Measurements from ENCODE around the gene GIPC3. TPM values are rescaled to one million over a fixed set of nuclear protein-coding genes. Genes with fewer than 3 reads are reported as not detected.

Gene GIPC3
- total and polyA plus RNA-seq, 2 of the 8 experiments (the other 6 are each of a cell fraction or from before 2014, with no cell fraction given), result 1.0 to 1.2 TPM

- Histone ChIP-seq H3K9me3 (ENCODE audit: insufficient read depth in 2 of 2, low read depth in 1 of 2, low read length in 1 of 2) (no peaks in the 10 kb centered on the region), H2AFZ (ENCODE audit: low read length) (no peak overlapping the region), H4K8ac (ENCODE audit: extremely low read depth, insufficient read depth, low read length) (peak overlapping the region; percentile 28; the same call in 1 of the 2 replicates), H3K79me2 (ENCODE audit: control insufficient read depth in 1 of 2, insufficient read depth in 2 of 2, low read length in 2 of 2) (no peaks in the 10 kb centered on the region), H2BK15ac (ENCODE audit: low read length) (no peak overlapping the region), H3K23me2 (ENCODE audit: low read depth, low read length) (no peaks in the 10 kb centered on the region), H2BK5ac (ENCODE audit: low read depth, low read length) (no peak overlapping the region), H3K4me1 (replicated peaks in 1 of 4; ENCODE audit: control insufficient read depth in 3 of 4, insufficient read depth in 4 of 4, low read length in 3 of 4) (no peaks in the 10 kb centered on the region), H3K4me3 (ENCODE audit: extremely low read depth in 1 of 4, insufficient read depth in 2 of 4, low read depth in 3 of 4, low read length in 4 of 4) (no peak overlapping the region), H2BK12ac (ENCODE audit: low read depth, low read length) (no peak overlapping the region), H2BK120ac (replicated peaks; ENCODE audit: low read depth, low read length) (no peak overlapping the region), H2BK20ac (ENCODE audit: low read length) (no peak overlapping the region), H3K27ac (ENCODE audit: low read depth, low read length) (no peak overlapping the region), H2AK5ac (ENCODE audit: low read depth, low read length) (no peak overlapping the region), H3K56ac (replicated peaks; ENCODE audit: insufficient read length, low read depth, low read length) (no peak overlapping the region), H3K23ac (ENCODE audit: insufficient read length) (no peak overlapping the region), H3K4me2 (ENCODE audit: insufficient read depth in 1 of 2, low read depth in 2 of 2, low read length in 2 of 2) (no peak overlapping the region), H3K14ac (ENCODE audit: insufficient read length) (no peak overlapping the region), H3K4ac (replicated peaks; ENCODE audit: insufficient read length, low read depth, low read length) (no peak overlapping the region), H4K91ac (replicated peaks; ENCODE audit: insufficient read length, low read length) (no peak overlapping the region), H3K27me3 (replicated peaks in 1 of 4; ENCODE audit: control insufficient read depth in 3 of 4, extremely low read depth in 1 of 4, insufficient read depth in 3 of 4, low read length in 3 of 4) (no peaks in the 10 kb centered on the region), H3K18ac (ENCODE audit: extremely low read depth, low read length) (no peak overlapping the region), H4K5ac (ENCODE audit: insufficient read length, low read depth, low read length) (no peak overlapping the region), H3K79me1 (ENCODE audit: low read depth, low read length) (no peaks in the 10 kb centered on the region), H3K9ac (replicated peaks in 1 of 4; ENCODE audit: extremely low read depth in 1 of 4, low read depth in 3 of 4, low read length in 3 of 4) (no peak overlapping the region), H3K36me3 (ENCODE audit: control insufficient read depth in 2 of 4, insufficient read depth in 4 of 4, low read length in 3 of 4) (peaks cover 2 to 17% (median 9%) of the 10 kb centered on the region in 4 experiments; a peak in 6 of 8 replicates), H4K20me1 (replicated peaks in 1 of 2; ENCODE audit: control insufficient read depth in 1 of 2, insufficient read depth in 2 of 2, low read length in 2 of 2) (peaks cover under 1 to 5% of the 10 kb centered on the region in 2 experiments)
- ChIA-PET CTCF (ENCODE audit: partially characterized antibody) (no interaction called here), POLR2A (ENCODE audit: partially characterized antibody) (no interaction called here)
- no peak for DNase-seq (ENCODE audit: low read depth in 1 of 2, low spot score in 2 of 2)
- WGBS, 2 experiments (ENCODE audit: extremely low coverage in 1 of 2, insufficient coverage in 1 of 2, insufficient read length in 1 of 2, insufficient replicate concordance in 2 of 2, low coverage in 1 of 2, low lambda C conversion rate in 2 of 2, missing lambda C conversion rate in 1 of 2), result 89% methylated on average over 27 of the region's 28 CpGs; no CpG with 5 or more reads in 1 of the 2 experiments
- FAIRE-seq, result no peak
- TF ChIP-seq TBP (IDR thresholded peaks at IDR 0.05; ENCODE audit: low read depth, low read length), result no peak
These were observed 56.4 kb downstream of the GIPC3 start for GRCh38 chr19:3641515-3642269.
